Transverse colon (tissue), 4 donors: ENCODE measurements around the gene LACTBL1.

Source experiments
- EP300 ChIP-seq: sonication (generic); formaldehyde crosslinking; IDR thresholded peaks from one replicate; pipeline ENCODE4 v1.6.1; 2017; ENCODE audit warnings: antibody characterized with exemption, low read depth
- POLR2A ChIP-seq: fragments of 450-650 bp; IDR thresholded peaks from one replicate; pipeline ENCODE4 v1.6.1; 2016; ENCODE audit warnings: antibody characterized with exemption, mild to moderate bottlenecking, moderate library complexity
- POLR2AphosphoS5 ChIP-seq, 3 donors: sonication (generic); formaldehyde crosslinking; IDR thresholded peaks; one replicate each; pipeline ENCODE4 v1.6.1; 2016; ENCODE audit warnings: antibody characterized with exemption in 3 of 3
- TF ChIP-seq, protein P1 (sequence below), 5 experiments: fragments of 200-600 bp in 3 of 5; fragments of 450-650 bp in 2 of 5; sonication (generic) in 3 of 5; IDR thresholded peaks; 1 replicate in 2 of 5; 2 replicates in 3 of 5; pipeline ENCODE4 v1.5.1; 2016 to 2017; ENCODE audit warnings: antibody characterized with exemption in 5 of 5, inconsistent platforms in 3 of 5, mild to moderate bottlenecking in 2 of 5, moderate library complexity in 1 of 5

DNA sequence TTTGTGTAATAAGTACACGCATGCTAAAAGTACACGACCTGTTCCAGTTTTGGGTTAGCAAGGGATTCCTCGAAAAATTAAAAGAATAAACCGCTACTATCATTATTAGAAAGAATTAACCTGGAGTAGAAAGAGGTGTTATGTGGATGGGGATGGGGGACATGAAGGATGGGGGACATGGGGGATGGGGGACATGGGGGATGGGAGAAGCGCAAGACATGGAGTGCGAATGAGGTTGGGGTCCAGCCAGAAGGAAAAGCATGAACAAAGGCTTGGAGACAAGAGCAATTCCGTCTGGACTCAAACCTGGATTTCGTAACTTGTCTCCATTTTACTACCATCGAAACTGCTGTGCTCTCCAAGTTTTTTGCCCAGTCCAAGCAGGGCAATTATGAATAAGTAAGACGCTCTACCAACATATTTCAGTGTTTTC is 46.0 kb upstream of the LACTBL1 start:
- TF ChIP-seq POLR2AphosphoS5 (IDR thresholded peaks at IDR 0.05): no peak
- TF ChIP-seq EP300: no peak
- TF ChIP-seq, protein P1, sequence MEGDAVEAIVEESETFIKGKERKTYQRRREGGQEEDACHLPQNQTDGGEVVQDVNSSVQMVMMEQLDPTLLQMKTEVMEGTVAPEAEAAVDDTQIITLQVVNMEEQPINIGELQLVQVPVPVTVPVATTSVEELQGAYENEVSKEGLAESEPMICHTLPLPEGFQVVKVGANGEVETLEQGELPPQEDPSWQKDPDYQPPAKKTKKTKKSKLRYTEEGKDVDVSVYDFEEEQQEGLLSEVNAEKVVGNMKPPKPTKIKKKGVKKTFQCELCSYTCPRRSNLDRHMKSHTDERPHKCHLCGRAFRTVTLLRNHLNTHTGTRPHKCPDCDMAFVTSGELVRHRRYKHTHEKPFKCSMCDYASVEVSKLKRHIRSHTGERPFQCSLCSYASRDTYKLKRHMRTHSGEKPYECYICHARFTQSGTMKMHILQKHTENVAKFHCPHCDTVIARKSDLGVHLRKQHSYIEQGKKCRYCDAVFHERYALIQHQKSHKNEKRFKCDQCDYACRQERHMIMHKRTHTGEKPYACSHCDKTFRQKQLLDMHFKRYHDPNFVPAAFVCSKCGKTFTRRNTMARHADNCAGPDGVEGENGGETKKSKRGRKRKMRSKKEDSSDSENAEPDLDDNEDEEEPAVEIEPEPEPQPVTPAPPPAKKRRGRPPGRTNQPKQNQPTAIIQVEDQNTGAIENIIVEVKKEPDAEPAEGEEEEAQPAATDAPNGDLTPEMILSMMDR (IDR thresholded peaks at IDR 0.05): no peak
- TF ChIP-seq POLR2A: no peak
